GM12878 (cell line): Measurements from ENCODE around the gene ZNF592. TPM values are rescaled to one million over a fixed set of nuclear protein-coding genes. Genes with fewer than 3 reads are reported as not detected.

Source experiments
- ATAC-seq: fragments of 200-7000 bp; cut with Tn5 transposase; 3 replicates; pipeline ENCODE4 v1.9.1; 2020; ENCODE audit warnings: mild to moderate bottlenecking, moderate library complexity
- BruUV-seq: library from RNA; stranded (reverse); fragments of 400-500 nt; replicated peaks from 2 replicates; lab custom pipeline; 2021; lab: Mats Ljungman, UMichigan
- CTCF ChIA-PET: fragments of 300-600 bp; sonication (Branson Sonifier 250); formaldehyde crosslinking; extraction: SDS; loops from one replicate; lab custom pipeline; 2021; ENCODE audit warnings: inconsistent platforms; lab: Yijun Ruan, JAX
- POLR2A ChIA-PET: fragments of 350-600 bp; formaldehyde crosslinking; extraction: SDS; loops from one replicate; lab custom pipeline; 2021; ENCODE audit warnings: inconsistent platforms; lab: Charles Lee
- RAD21 ChIA-PET: fragments of 300-600 bp; sonication (Branson Sonifier 250); formaldehyde crosslinking; loops from one replicate; lab custom pipeline; 2023; ENCODE audit warnings: antibody characterized with exemption; ENCODE audit not compliant: unreplicated experiment; lab: Charles Lee
- SMC1A ChIA-PET: fragments of 300-600 bp; sonication (Branson Sonifier 250); formaldehyde crosslinking; loops from one replicate; lab custom pipeline; 2023; ENCODE audit not compliant: unreplicated experiment, uncharacterized antibody; lab: Charles Lee
- DNase-seq: peaks from one replicate; pipeline ENCODE4 v3.0.0-alpha.2; 2011; ENCODE audit warnings: low read depth, low spot score
- FAIRE-seq: peaks from 3 replicates; lab custom pipeline; 2011; peaks lifted over from hg19 to GRCh38; lab: Jason Lieb, UNC
- H2AFZ ChIP-seq: 2 replicates; pipeline ENCODE4 v1.6.0; 2011; ENCODE audit warnings: low read depth, low read length, control low read depth; ENCODE audit not compliant: control insufficient read depth
- H3K27ac ChIP-seq: 2 replicates; pipeline ENCODE4 v1.5.1; 2011; ENCODE audit warnings: control low read depth; ENCODE audit not compliant: control insufficient read depth, insufficient read depth
- H3K27me3 ChIP-seq, 2 experiments: replicated peaks in 1 of 2; 2 replicates each; pipeline versions ENCODE4 v1.6.0 to v1.6.1; 2011; ENCODE audit warnings: low read length in 1 of 2; ENCODE audit not compliant: control insufficient read depth in 2 of 2, insufficient read depth in 2 of 2
- H3K36me3 ChIP-seq, 2 experiments: 2 replicates each; pipeline ENCODE4 v1.5.1; 2011; ENCODE audit warnings: low read length in 1 of 2; ENCODE audit not compliant: control insufficient read depth in 2 of 2, insufficient read depth in 2 of 2
- H3K4me1 ChIP-seq: 2 replicates; pipeline ENCODE4 v1.6.1; 2011; ENCODE audit warnings: mild to moderate bottlenecking, low read length, moderate library complexity, mixed read lengths; ENCODE audit not compliant: control insufficient read depth, insufficient read depth
- H3K4me2 ChIP-seq: 2 replicates; pipeline ENCODE4 v1.6.0; 2011; ENCODE audit warnings: control low read depth; ENCODE audit not compliant: control insufficient read depth, insufficient read depth
- H3K4me3 ChIP-seq: fragments of 200-600 bp; sonication (generic); 2 replicates; pipeline ENCODE4 v1.5.1; 2016
- H3K79me2 ChIP-seq: 2 replicates; pipeline ENCODE4 v1.6.0; 2011; ENCODE audit warnings: low read length; ENCODE audit not compliant: control insufficient read depth, insufficient read depth
- H3K9ac ChIP-seq: 2 replicates; pipeline ENCODE4 v1.8.0; 2011; ENCODE audit warnings: low read length, control low read depth, mixed read lengths; ENCODE audit not compliant: control insufficient read depth, insufficient read depth
- H3K9me3 ChIP-seq: replicated peaks from 3 replicates; pipeline ENCODE4 v1.5.1; 2011; ENCODE audit warnings: mild to moderate bottlenecking, low read length; ENCODE audit not compliant: control insufficient read depth, insufficient read depth
- H4K20me1 ChIP-seq: 2 replicates; pipeline ENCODE4 v1.6.0; 2011; ENCODE audit not compliant: control insufficient read depth, insufficient read depth
- CREB1 ChIP-seq: IDR thresholded peaks from 2 replicates; pipeline ENCODE4 v1.6.1; 2012; ENCODE audit warnings: low read depth, mild to moderate bottlenecking, inconsistent platforms
- ETV6 ChIP-seq, 2 experiments: fragments of 450-650 bp in 1 of 2; IDR thresholded peaks in 1 of 2; conservative IDR thresholded peaks in 1 of 2; 2 replicates each; pipeline ENCODE4 v1.6.1; 2014; ENCODE audit warnings: antibody characterized with exemption in 1 of 2, borderline replicate concordance in 1 of 2, low read depth in 1 of 2, mild to moderate bottlenecking in 1 of 2, moderate library complexity in 1 of 2
- EZH2 ChIP-seq: IDR thresholded peaks from 2 replicates; pipeline ENCODE4 v1.6.1; 2012; ENCODE audit warnings: low read depth, mild to moderate bottlenecking, control low read depth, inconsistent platforms, low read length, borderline replicate concordance; ENCODE audit not compliant: control insufficient read depth
- MEF2A ChIP-seq: IDR thresholded peaks from 2 replicates; pipeline ENCODE4 v1.6.1; 2011; ENCODE audit warnings: low read depth, mild to moderate bottlenecking, low read length, moderate library complexity; ENCODE audit not compliant: insufficient read depth
- NRF1 ChIP-seq: conservative IDR thresholded peaks from 2 replicates; pipeline ENCODE4 v1.6.1; 2011; ENCODE audit warnings: mild to moderate bottlenecking, low read depth, low read length, improper control_type of control experiment
- PAX5 ChIP-seq: IDR thresholded peaks from 2 replicates; pipeline ENCODE4 v1.6.1; 2011; ENCODE audit warnings: low read depth, low read length, borderline replicate concordance
- RB1 ChIP-seq: fragments of 450-650 bp; formaldehyde crosslinking; IDR thresholded peaks from 2 replicates; pipeline ENCODE4 v1.6.1; 2017; ENCODE audit warnings: mild to moderate bottlenecking, borderline replicate concordance
- REST ChIP-seq: IDR thresholded peaks from 2 replicates; pipeline ENCODE4 v1.6.1; 2012; ENCODE audit warnings: mild to moderate bottlenecking, low read depth, low read length
- SMC3 ChIP-seq: IDR thresholded peaks from 2 replicates; pipeline ENCODE4 v1.6.1; 2011; ENCODE audit warnings: low read length, improper control_type of control experiment, borderline replicate concordance
- SPI1 ChIP-seq: IDR thresholded peaks from 2 replicates; pipeline ENCODE4 v1.6.1; 2011; ENCODE audit warnings: low read depth, mild to moderate bottlenecking, low read length, moderate library complexity, borderline replicate concordance; ENCODE audit not compliant: insufficient read depth
- SREBF1 ChIP-seq: IDR thresholded peaks from 2 replicates; pipeline ENCODE4 v1.6.1; 2012; ENCODE audit warnings: mild to moderate bottlenecking, low read length
- SUPT20H ChIP-seq: IDR thresholded peaks from 2 replicates; pipeline ENCODE4 v1.6.1; 2011; ENCODE audit warnings: low read depth, mild to moderate bottlenecking, low read length, moderate library complexity, borderline replicate concordance; ENCODE audit not compliant: control insufficient read depth
- TARDBP ChIP-seq: IDR thresholded peaks from 2 replicates; pipeline ENCODE4 v1.6.1; 2016; ENCODE audit warnings: borderline replicate concordance
- YY1 ChIP-seq: IDR thresholded peaks from 2 replicates; pipeline ENCODE4 v1.6.1; 2011; ENCODE audit warnings: low read depth, mild to moderate bottlenecking, low read length
- ZBTB11 ChIP-seq: fragments of 450-650 bp; formaldehyde crosslinking; IDR thresholded peaks from 2 replicates; pipeline ENCODE4 v1.5.0; 2022; ENCODE audit warnings: mild to moderate bottlenecking, missing genetic modification characterization
- WGBS: methylation state at CpG from one replicate; pipeline ENCODE4 v1.1.6; 2016; ENCODE audit warnings: low lambda C conversion rate; ENCODE audit not compliant: insufficient replicate concordance, insufficient coverage; ENCODE audit errors: missing lambda C conversion rate; 5-methylcytosine and 5-hydroxymethylcytosine counted together
- in situ Hi-C: fragments of 300-500 bp; cut with MboI; formaldehyde crosslinking; loops from 9 replicates; pipeline ENCODE4 v1.14.3; 2018; ENCODE audit warnings: mixed read lengths
- intact Hi-C: fragments of 100-400 bp; cut with micrococcal nuclease; formaldehyde crosslinking; loops from one replicate; pipeline ENCODE4 v1.14.2; 2022; ENCODE audit not compliant: unreplicated experiment
- polyA plus RNA-seq, 11 experiments: library from polyadenylated mRNA; depleted of rRNA in 4 of 11; unstranded in 6 of 11; stranded (reverse) in 5 of 11; fragments of >200 nt; fragmentation: Nextera tagmentation in 4 of 11; fragmentation: Illumina TruSeq in 1 of 11; extraction: Ambion mirVana in 4 of 11; extraction: Trizol in 1 of 11; gene quantifications; 1 replicate in 1 of 11; 2 replicates in 10 of 11; pipeline versions ENCODE4 v1.2.1 to v1.2.3, GENCODE V29; 2011 to 2016; ENCODE audit warnings: inconsistent platforms in 2 of 11, missing spikeins in 2 of 11, low read depth in 1 of 11
- total RNA-seq, 4 experiments: library from RNA; depleted of rRNA in 3 of 4; stranded (reverse); fragments of >200 nt in 3 of 4; fragmentation: Illumina TruSeq in 1 of 4; extraction: Trizol in 1 of 4; gene quantifications; 2 replicates each; pipeline versions ENCODE4 v1.2.1 to v1.2.3, GENCODE V29; 2013 to 2021

The ZNF592 gene
- total and polyA plus RNA-seq, 10 of the 15 experiments (the other 5 are each of a cell fraction or from before 2014, with no cell fraction given) = 0.95 to 23.7 (median 8.6) TPM

GRCh38 chr15:84699538-84700191, 48.7 kb upstream of the ZNF592 start (continued):
- TF ChIP-seq REST (no peak), CREB1 (no peak), SREBF1 (no peak), SMC3 (no peak), ETV6 (conservative IDR thresholded peaks at IDR 0.05 in 1 of 2, IDR thresholded peaks at IDR 0.05 in 1 of 2; ENCODE audit: borderline replicate concordance in 1 of 2, low read depth in 1 of 2) (no peak), MEF2A (no peak)

- no TSS peak for BruUV-seq
- TF ChIP-seq RB1 (no peak), SPI1 (no peak), YY1 (no peak), EZH2 (no peak), ZBTB11 (CRISPR knock-in tag) (no peak), NRF1 (no peak), PAX5 (no peak), TARDBP (no peak), SUPT20H (no peak)
Observed at GRCh38 chr15:84702961-84703482, 45.4 kb upstream of the ZNF592 start.

More at GRCh38 chr15:84702961-84703482, 45.4 kb upstream of the ZNF592 start:
- no peaks in the 10 kb centered on the region for H3K27me3 ChIP-seq
- intact Hi-C loops = no loop called here
- H2AFZ ChIP-seq = no peak overlapping the region
- no peaks in the 10 kb centered on the region for H3K4me1 ChIP-seq
- POLR2A ChIA-PET = interaction anchor here (0.6 to 1.1 kb wide), 3 partner anchors 20 to 703 kb away, joined by 3 read pairs; no protein-coding TSS in a partner anchor
- no peak for FAIRE-seq
- in situ Hi-C loops = no loop called here
- WGBS = 79% methylated on average over 4 of the region's 4 CpGs
- H3K27ac ChIP-seq = no peak overlapping the region
- peaks cover 6% of the 10 kb centered on the region; the same call in 1 of the 2 replicates for H4K20me1 ChIP-seq
- H3K4me3 ChIP-seq = no peak overlapping the region
- DNase-seq = no peak
- peaks cover 59% of the 10 kb centered on the region for H3K79me2 ChIP-seq
- no peak overlapping the region for H3K4me2 ChIP-seq
- H3K36me3 ChIP-seq = peaks cover 1 to 7% of the 10 kb centered on the region in 2 experiments; a peak in 2 of 4 replicates
- ATAC-seq = no peak
- no peaks in the 10 kb centered on the region for H3K9me3 ChIP-seq
- no peak overlapping the region for H3K9ac ChIP-seq
- SMC1A ChIA-PET = interaction anchor here (0.8 to 2.0 kb wide), 5 partner anchors 11 to 49 kb away, joined by 3 to 5 read pairs (median 3); partner anchors contain the start of gene SEC11A
- RAD21 ChIA-PET = no interaction called here
- CTCF ChIA-PET = no interaction called here
